Measurements from ENCODE around the gene LRRC2.
A peak's percentile ranks its signal among the peaks of the same experiment; 100 is the strongest.
"Not testable (repeated sequence)": the region's sequence is repeated elsewhere in the genome, so short reads cannot be mapped to it uniquely, and the experiment has no call there.

LRRC2 gene

GRCh38 chr3:46541835-46542234, 24.3 kb downstream of the LRRC2 start:
- no peak for DNase-seq (ENCODE audit: low read depth)
- no peak overlapping the region for H3K4me3 ChIP-seq (ENCODE audit: control insufficient read depth, low read depth, low read length)
- no peak for TF ChIP-seq CTCF (conservative IDR thresholded peaks at IDR 0.05; ENCODE audit: control insufficient read depth, insufficient read depth, low read depth, low read length)

- no peak for DNase-seq (ENCODE audit: low read depth)
- TF ChIP-seq CTCF (conservative IDR thresholded peaks at IDR 0.05; ENCODE audit: control insufficient read depth, insufficient read depth, low read depth, low read length): no peak
- H3K4me3 ChIP-seq (ENCODE audit: control insufficient read depth, low read depth, low read length): no peak overlapping the region
Observed at GRCh38 chr3:46540550-46540949, 25.6 kb downstream of the LRRC2 start.

GRCh38 chr3:46539443-46540005, 26.6 kb downstream of the LRRC2 start:
- TF ChIP-seq CTCF (conservative IDR thresholded peaks at IDR 0.05; ENCODE audit: control insufficient read depth, insufficient read depth, low read depth, low read length): no peak
- DNase-seq (ENCODE audit: low read depth): no peak
- H3K4me3 ChIP-seq (ENCODE audit: control insufficient read depth, low read depth, low read length): no peak overlapping the region

GRCh38 chr3:46538803-46539442, 27.2 kb downstream of the LRRC2 start:
- DNase-seq (ENCODE audit: low read depth): peak; percentile 57
- no peak for TF ChIP-seq CTCF (conservative IDR thresholded peaks at IDR 0.05; ENCODE audit: control insufficient read depth, insufficient read depth, low read depth, low read length)
- H3K4me3 ChIP-seq (ENCODE audit: control insufficient read depth, low read depth, low read length): no peak overlapping the region

- DNase-seq (ENCODE audit: low read depth); H3K4me3 ChIP-seq (ENCODE audit: control insufficient read depth, low read depth, low read length): not testable (repeated sequence)
Observed at GRCh38 chr3:46538425-46538802, 27.7 kb downstream of the LRRC2 start.

GRCh38 chr3:46537779-46538178, 28.3 kb downstream of the LRRC2 start:
- DNase-seq (ENCODE audit: low read depth): no peak

GRCh38 chr3:46537316-46537715, 28.8 kb downstream of the LRRC2 start:
- no peak for DNase-seq (ENCODE audit: low read depth)
- H3K4me3 ChIP-seq (ENCODE audit: control insufficient read depth, low read depth, low read length): no peak overlapping the region
- no peak for TF ChIP-seq CTCF (conservative IDR thresholded peaks at IDR 0.05; ENCODE audit: control insufficient read depth, insufficient read depth, low read depth, low read length)

More at GRCh38 chr3:46537779-46538178, 28.3 kb downstream of the LRRC2 start:
- no peak for TF ChIP-seq CTCF (conservative IDR thresholded peaks at IDR 0.05; ENCODE audit: control insufficient read depth, insufficient read depth, low read depth, low read length)
- no peak overlapping the region for H3K4me3 ChIP-seq (ENCODE audit: control insufficient read depth, low read depth, low read length)

Measured in fibroblast of mammary gland (primary cell).